Aorta (tissue), 5 donors: ENCODE data around the gene PLPP1. TPM values are rescaled to one million over a fixed set of nuclear protein-coding genes. Genes with fewer than 3 reads are reported as not detected.

Experiments
- ATAC-seq: fragments of 200-7000 bp; cut with Tn5 transposase; one replicate; pipeline ENCODE4 v1.9.1; 2022; ENCODE audit warnings: moderate library complexity; ENCODE audit not compliant: low FRiP score
- DNase-seq, 2 donors: peaks; one replicate each; pipeline ENCODE4 v3.0.0-alpha.2; 2020
- H3K27ac ChIP-seq, 2 donors: one replicate each; pipeline ENCODE4 v1.5.1; 2013; ENCODE audit warnings: low read length in 2 of 2, mild to moderate bottlenecking in 2 of 2, moderate library complexity in 2 of 2, control low read depth in 1 of 2, inconsistent platforms in 1 of 2, low read depth in 1 of 2
- H3K27me3 ChIP-seq, 2 donors: one replicate each; pipeline ENCODE4 v1.6.1; 2013; ENCODE audit warnings: control low read depth in 1 of 2, low read length in 1 of 2, mild to moderate bottlenecking in 1 of 2, moderate library complexity in 1 of 2; ENCODE audit not compliant: insufficient read depth in 2 of 2, control insufficient read depth in 1 of 2
- H3K36me3 ChIP-seq, 2 donors: one replicate each; pipeline ENCODE4 v1.6.1; 2013; ENCODE audit warnings: control low read depth in 1 of 2, low read length in 1 of 2, mild to moderate bottlenecking in 1 of 2; ENCODE audit not compliant: insufficient read depth in 2 of 2, control insufficient read depth in 1 of 2
- H3K4me1 ChIP-seq, 2 donors: one replicate each; pipeline ENCODE4 v1.6.1; 2013; ENCODE audit warnings: low read length in 2 of 2, control low read depth in 1 of 2, mild to moderate bottlenecking in 1 of 2, moderate library complexity in 1 of 2; ENCODE audit not compliant: insufficient read depth in 2 of 2, control insufficient read depth in 1 of 2
- H3K4me3 ChIP-seq, 2 donors: one replicate each; pipeline ENCODE4 v1.5.1; 2013; ENCODE audit warnings: low read length in 2 of 2, control low read depth in 1 of 2, mild to moderate bottlenecking in 1 of 2
- H3K9me3 ChIP-seq: one replicate; pipeline ENCODE4 v1.6.1; 2013; ENCODE audit warnings: mild to moderate bottlenecking, low read length; ENCODE audit not compliant: control insufficient read depth
- WGBS, 2 donors: extraction: QIAGEN DNeasy Blood & Tissue Kit; methylation state at CpG; one replicate each; pipeline ENCODE4 v1.1.7; 2013; 5-methylcytosine and 5-hydroxymethylcytosine counted together
- intact Hi-C, 2 donors: fragments of 100-400 bp; cut with DNase I; formaldehyde crosslinking; loops; one replicate each; pipeline versions ENCODE4 v1.14.2 to v1.15.0; 2022
- polyA plus RNA-seq, 2 donors: library from polyadenylated mRNA; stranded (reverse); fragments of 200-250 nt; gene quantifications; one replicate each; pipeline ENCODE4 v1.2.3, GENCODE V29; 2013
- total RNA-seq, 2 donors: library from RNA; stranded (reverse); fragmentation: NEBNext Ultra II Directional; extraction: Animal tissue kit (Norgen Biotek cat#: 25700); gene quantifications; one replicate each; pipeline ENCODE4 v1.2.1, GENCODE V29; 2021
- donor health status: healthy with polysubstance abuse.
- donor health status: Bipolar disorder and iron deficiency.
- donor health status: DM: no; HTN: no; CAD: no.
- donor health status: DM: no; HTN: no; CAD: no.
- donor health status: DM: yes; HTN: yes; CAD: no.

PLPP1 gene
- total and polyA plus RNA-seq, 4 donors, result 104 to 535 (median 170) TPM

DNA sequence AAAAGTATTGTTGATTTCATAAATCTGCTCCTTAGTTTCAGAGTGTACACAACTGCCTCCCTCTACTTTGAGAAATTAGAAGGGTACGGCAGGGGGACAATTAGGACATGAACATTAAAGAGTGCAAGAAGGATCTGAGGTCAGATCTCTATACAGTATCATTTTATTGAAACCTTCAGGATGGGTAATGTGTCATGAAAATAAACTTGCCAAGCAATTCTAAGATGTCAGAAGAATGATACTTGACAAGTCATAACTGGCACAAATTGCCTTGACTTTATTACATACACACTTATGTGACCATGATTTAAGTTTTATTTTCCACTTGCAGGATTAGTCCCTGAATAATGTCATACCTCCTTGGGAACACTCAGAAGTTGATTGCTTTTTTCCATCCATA is 92.8 kb downstream of the PLPP1 start:
- no peak overlapping the region for H3K27ac ChIP-seq
- H3K36me3 ChIP-seq, result peaks cover 0 to 7% of the 10 kb centered on the region in 2 donors
- ATAC-seq, result no peak
- H3K4me1 ChIP-seq, result peaks cover 5 to 7% of the 10 kb centered on the region in 2 donors
- H3K9me3 ChIP-seq, result no peaks in the 10 kb centered on the region
- no peak for DNase-seq
- WGBS, 2 donors, result 46 to 94% methylated on average over 1 of the region's 1 CpG
- intact Hi-C loops, result no loop called here
- no peaks in the 10 kb centered on the region for H3K27me3 ChIP-seq
- H3K4me3 ChIP-seq, result no peak overlapping the region

DNA sequence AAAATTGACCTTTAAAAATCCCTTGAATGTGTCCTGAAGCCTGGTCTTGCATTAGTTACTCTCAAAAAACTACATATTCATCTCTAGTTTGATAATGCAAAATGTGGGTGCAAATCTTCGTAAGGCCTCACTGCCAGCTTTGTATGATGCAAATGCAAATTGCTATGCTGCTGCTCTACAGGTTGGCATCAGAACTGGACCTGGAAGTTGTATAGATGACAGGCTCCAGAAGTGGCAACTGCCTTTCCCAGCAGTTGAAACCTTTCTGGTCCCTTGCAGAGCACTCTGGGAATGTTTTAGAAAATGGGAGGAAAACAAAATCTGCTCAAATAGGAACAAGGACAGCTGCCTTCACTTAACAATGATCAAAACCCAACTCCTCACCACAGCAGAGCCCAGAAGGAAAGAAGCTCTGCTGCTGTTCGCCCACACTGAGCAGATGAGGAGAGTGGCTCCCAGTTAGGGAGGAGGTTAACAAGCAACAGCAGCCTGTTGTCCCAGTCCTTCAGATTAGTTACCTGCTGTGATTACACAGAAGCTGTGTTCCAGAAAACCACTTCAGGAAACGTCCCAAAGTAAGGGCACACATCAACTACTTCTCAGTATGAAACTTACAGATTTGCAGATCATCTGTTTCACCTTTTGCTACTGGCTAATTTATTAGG is 93.5 kb downstream of the PLPP1 start:
- ATAC-seq, result no peak

DNA sequence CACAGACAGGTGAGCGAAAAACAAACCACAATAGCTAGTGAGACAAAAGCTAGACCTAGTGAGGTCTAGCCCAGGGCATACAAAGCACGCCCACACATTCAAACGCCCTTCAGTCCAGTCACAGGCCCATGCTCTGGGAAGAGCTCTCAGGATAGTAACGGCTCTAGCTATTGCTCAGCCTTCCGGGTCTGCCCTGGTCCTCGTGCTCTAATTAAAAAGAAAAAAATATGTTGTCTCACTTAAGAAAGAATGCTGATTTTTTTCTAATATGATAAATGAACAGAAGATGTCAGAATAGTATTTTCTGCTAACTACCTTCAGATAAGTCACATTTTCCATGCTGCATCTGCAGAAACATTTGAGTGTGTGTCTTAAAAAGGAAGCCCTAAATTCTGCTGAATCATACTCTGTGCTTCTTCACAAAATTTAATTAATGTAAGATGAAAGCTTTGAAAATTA is 94.5 kb downstream of the PLPP1 start:
- H3K4me3 ChIP-seq, result no peak overlapping the region
- H3K4me1 ChIP-seq, result peaks cover 7 to 8% of the 10 kb centered on the region in 2 donors
- ATAC-seq, result no peak
- H3K27ac ChIP-seq, result peak overlapping the region; percentile 90 to 95
- peaks cover 0 to 7% of the 10 kb centered on the region in 2 donors for H3K36me3 ChIP-seq
- H3K9me3 ChIP-seq, result no peaks in the 10 kb centered on the region
- no peaks in the 10 kb centered on the region for H3K27me3 ChIP-seq
- WGBS, 2 donors, result 80 to 84% methylated on average over 6 of the region's 6 CpGs
- intact Hi-C loops, result no loop called here
- no peak for DNase-seq

More for the DNA sequence above, 93.5 kb downstream of the PLPP1 start:
- Histone ChIP-seq H3K4me3 (no peak overlapping the region), H3K9me3 (no peaks in the 10 kb centered on the region), H3K27ac (peak overlapping the region in 1 of 2 donors; percentile 68), H3K27me3 (no peaks in the 10 kb centered on the region), H3K4me1 (peaks cover 7 to 8% of the 10 kb centered on the region in 2 donors), H3K36me3 (peaks cover 0 to 7% of the 10 kb centered on the region in 2 donors)
- WGBS, 2 donors, result 79 to 81% methylated on average over 3 of the region's 3 CpGs
- DNase-seq, result no peak
- intact Hi-C loops, result no loop called here

DNA sequence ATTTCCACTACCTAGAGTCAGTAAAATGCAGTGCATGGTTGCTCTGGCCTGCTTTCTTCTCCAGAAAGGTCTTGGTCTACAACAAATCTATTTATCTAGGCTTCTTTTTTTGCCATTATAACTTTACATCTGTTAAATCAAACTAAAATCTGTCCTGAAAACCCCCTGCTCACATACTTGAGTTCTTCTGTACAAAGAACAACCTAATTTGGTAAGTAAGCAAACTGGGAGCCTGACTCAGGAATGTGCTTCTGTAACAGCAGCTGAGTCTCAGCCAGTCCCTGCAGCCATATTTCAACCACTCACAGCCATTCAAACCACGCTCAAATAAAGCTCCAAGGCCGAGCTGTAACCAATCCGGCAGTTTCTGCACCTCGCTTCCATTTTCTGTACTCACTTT is 95.8 kb downstream of the PLPP1 start:
- Histone ChIP-seq H3K4me3 (no peak overlapping the region), H3K4me1 (peaks cover 5 to 8% of the 10 kb centered on the region in 2 donors), H3K27ac (peak overlapping the region; percentile 90 to 95), H3K27me3 (no peaks in the 10 kb centered on the region), H3K36me3 (peaks cover 0 to 7% of the 10 kb centered on the region in 2 donors), H3K9me3 (no peaks in the 10 kb centered on the region)
- DNase-seq (peak in 1 of 2 donors; percentile 55), ATAC-seq (peak; percentile 77)
- intact Hi-C loops, result loop anchor here in 1 of 2 donors (2.0 kb wide), 1 partner anchor 96 kb away; the partner anchor contains the start of gene PLPP1
- WGBS, 2 donors, result 12 to 16% methylated on average over 4 of the region's 4 CpGs

DNA sequence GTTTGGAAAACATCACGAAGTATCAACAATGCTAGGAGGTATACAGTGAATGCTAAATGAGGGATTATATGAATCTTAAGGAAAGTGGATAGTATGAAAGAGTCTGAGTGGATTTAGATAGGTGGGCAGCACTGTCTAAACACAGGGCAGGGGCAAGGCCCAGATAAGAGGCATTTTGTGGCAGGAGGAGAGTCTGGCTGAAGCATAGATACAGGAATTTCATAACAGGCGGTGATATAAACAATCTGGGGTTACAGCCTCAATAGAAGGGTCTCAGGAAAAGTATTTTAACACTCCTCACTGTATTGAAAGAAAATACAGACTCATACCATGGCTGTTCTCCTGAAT is 96.9 kb downstream of the PLPP1 start:
- WGBS, 2 donors, result 46 to 67% methylated on average over 2 of the region's 2 CpGs
- DNase-seq, result no peak
- Histone ChIP-seq H3K4me3 (no peak overlapping the region), H3K27ac (peak overlapping the region; percentile 98 to 99), H3K4me1 (peaks cover 5 to 8% of the 10 kb centered on the region in 2 donors), H3K36me3 (peaks cover 0 to 7% of the 10 kb centered on the region in 2 donors), H3K27me3 (no peaks in the 10 kb centered on the region), H3K9me3 (no peaks in the 10 kb centered on the region)
- intact Hi-C loops, result loop anchor here in 1 of 2 donors (2.0 kb wide), 1 partner anchor 97 kb away; the partner anchor contains the start of gene PLPP1
- peak; percentile 8 for ATAC-seq

DNA sequence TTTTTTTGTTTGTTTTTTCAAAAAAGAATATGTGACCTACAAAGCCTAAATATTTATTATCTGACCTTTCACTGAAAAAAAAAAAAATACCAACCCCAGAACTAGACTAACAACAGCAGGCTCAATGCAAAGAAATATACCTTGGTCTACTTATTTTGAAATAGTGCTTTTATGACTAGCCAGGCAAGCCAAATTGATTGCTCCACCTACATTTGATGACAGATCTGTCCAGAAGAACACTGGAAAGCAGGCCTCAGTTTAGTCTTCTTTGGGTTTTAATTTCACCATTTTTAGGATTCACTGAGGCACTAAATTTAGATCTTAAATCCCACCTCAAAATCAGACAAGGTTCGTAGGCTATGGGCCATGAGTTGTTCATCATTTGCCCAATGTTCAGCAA is 97.3 kb downstream of the PLPP1 start:
- no peak overlapping the region for H3K4me3 ChIP-seq
- 43 to 70% methylated on average over 1 of the region's 1 CpG for WGBS, 2 donors
- no peak for ATAC-seq
- H3K9me3 ChIP-seq, result no peaks in the 10 kb centered on the region
- H3K36me3 ChIP-seq, result peaks cover 0 to 7% of the 10 kb centered on the region in 2 donors
- no peak for DNase-seq
- intact Hi-C loops, result no loop called here
- H3K27ac ChIP-seq, result peak overlapping the region; percentile 98 to 99
- H3K4me1 ChIP-seq, result peaks cover 5 to 8% of the 10 kb centered on the region in 2 donors
- no peaks in the 10 kb centered on the region for H3K27me3 ChIP-seq

DNA sequence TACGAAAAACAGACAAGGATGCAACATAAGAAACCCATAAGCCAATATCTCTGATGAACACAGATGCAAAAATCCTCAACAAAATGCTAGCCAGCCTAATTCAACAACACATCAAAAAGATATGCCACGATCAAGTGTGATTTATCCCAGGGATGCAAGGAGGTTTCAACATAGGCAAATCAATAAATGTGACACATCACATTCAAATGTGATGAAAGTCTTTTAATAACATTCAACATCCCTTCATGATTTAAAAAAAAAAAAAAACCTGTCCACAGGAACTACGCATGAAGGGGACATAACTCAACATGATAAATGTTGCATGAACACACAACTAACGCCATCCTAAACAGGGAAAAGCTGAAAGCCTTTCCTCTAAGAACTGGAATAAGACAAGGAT is 102.2 kb downstream of the PLPP1 start:
- H3K9me3 ChIP-seq, result no peaks in the 10 kb centered on the region
- ATAC-seq (no peak), DNase-seq (no peak)
- no peaks in the 10 kb centered on the region for H3K27me3 ChIP-seq
- H3K27ac ChIP-seq, result no peak overlapping the region
- no peak overlapping the region for H3K4me3 ChIP-seq
- peaks cover 0 to 4% of the 10 kb centered on the region in 2 donors for H3K36me3 ChIP-seq
- peaks cover 0 to 11% of the 10 kb centered on the region in 2 donors for H3K4me1 ChIP-seq
- intact Hi-C loops, result no loop called here
- 94% methylated on average over 4 of the region's 4 CpGs for WGBS, 2 donors

DNA sequence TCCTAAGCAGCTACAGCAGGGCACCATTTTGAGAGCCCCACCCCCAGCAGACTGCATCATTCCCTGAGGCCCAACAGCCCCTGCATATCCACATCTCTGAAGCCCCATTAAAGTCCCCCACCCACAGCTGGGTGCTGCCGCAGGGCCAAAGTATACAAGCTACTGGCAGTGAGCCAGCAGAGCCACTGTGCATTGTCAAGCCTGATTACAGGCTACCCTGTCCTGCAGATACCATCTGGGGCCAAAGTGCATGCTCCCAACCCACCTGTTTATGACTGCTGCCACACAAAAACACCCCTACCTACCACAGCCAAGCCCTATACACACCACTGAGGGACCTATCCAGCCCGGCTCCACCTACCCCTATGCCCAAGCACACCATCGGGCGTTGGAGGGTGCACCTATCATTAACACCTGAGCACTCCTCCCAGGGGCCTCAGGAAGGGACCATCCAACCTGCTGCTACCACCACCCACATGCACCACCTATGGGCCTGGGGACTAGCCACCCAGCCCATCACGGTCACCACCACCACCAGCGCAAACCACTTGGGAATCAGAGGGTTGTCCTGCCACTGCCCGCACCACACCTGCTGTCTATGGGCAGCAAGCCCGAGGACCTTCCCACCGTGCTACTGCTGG is 105.0 kb downstream of the PLPP1 start:
- DNase-seq (no peak), ATAC-seq (peak; percentile 34)
- Histone ChIP-seq H3K4me3 (no peak overlapping the region), H3K27ac (no peak overlapping the region), H3K9me3 (no peaks in the 10 kb centered on the region), H3K36me3 (peaks cover 0 to 7% of the 10 kb centered on the region in 2 donors), H3K27me3 (no peaks in the 10 kb centered on the region), H3K4me1 (peaks cover 0 to 5% of the 10 kb centered on the region in 2 donors)
- WGBS, 2 donors, result 91 to 94% methylated on average over 9 of the region's 9 CpGs
- intact Hi-C loops, result no loop called here
